ENCODE data around the gene MGMT.

Gene MGMT

GRCh38 chr10:129800796-129801340, 333.8 kb downstream of the MGMT start:
- no peak overlapping the region for H3K27ac ChIP-seq
- DNase-seq (ENCODE audit: low read depth, low spot score): no peak

- H3K27ac ChIP-seq: no peak overlapping the region
- no peak for DNase-seq (ENCODE audit: low read depth, low spot score)
Observed at GRCh38 chr10:129807211-129807610, 340.2 kb downstream of the MGMT start.

GRCh38 chr10:129808092-129808983, 341.3 kb downstream of the MGMT start:
- H3K27ac ChIP-seq: no peak overlapping the region
- DNase-seq (ENCODE audit: low read depth, low spot score): no peak

- no peak overlapping the region for H3K27ac ChIP-seq
- DNase-seq (ENCODE audit: low read depth, low spot score): no peak
Observed at GRCh38 chr10:129809431-129809830, 342.4 kb downstream of the MGMT start.

GRCh38 chr10:129809841-129810240, 342.8 kb downstream of the MGMT start:
- no peak overlapping the region for H3K27ac ChIP-seq
- no peak for DNase-seq (ENCODE audit: low read depth, low spot score)

- DNase-seq (ENCODE audit: low read depth, low spot score): no peak
- no peak overlapping the region for H3K27ac ChIP-seq
Observed at GRCh38 chr10:129811208-129811607, 344.2 kb downstream of the MGMT start.

GRCh38 chr10:129812398-129812797, 345.4 kb downstream of the MGMT start:
- no peak overlapping the region for H3K27ac ChIP-seq
- no peak for DNase-seq (ENCODE audit: low read depth, low spot score)

- H3K27ac ChIP-seq: no peak overlapping the region
- DNase-seq (ENCODE audit: low read depth, low spot score): no peak
Observed at GRCh38 chr10:129814681-129815646, 347.9 kb downstream of the MGMT start.

GRCh38 chr10:129815898-129816655, 349.0 kb downstream of the MGMT start:
- no peak for DNase-seq (ENCODE audit: low read depth, low spot score)
- no peak overlapping the region for H3K27ac ChIP-seq

- H3K27ac ChIP-seq: no peak overlapping the region
- DNase-seq (ENCODE audit: low read depth, low spot score): no peak
Observed at GRCh38 chr10:129816656-129817045, 349.6 kb downstream of the MGMT start.
